Suppressor macrophage treated with lipopolysaccharide for 4 hours (primary cell): ENCODE results near the gene NEURL1.

Experiments
- DNase-seq: peaks from one replicate; pipeline ENCODE4 v3.0.0-alpha.2; 2020

The NEURL1 gene

DNA sequence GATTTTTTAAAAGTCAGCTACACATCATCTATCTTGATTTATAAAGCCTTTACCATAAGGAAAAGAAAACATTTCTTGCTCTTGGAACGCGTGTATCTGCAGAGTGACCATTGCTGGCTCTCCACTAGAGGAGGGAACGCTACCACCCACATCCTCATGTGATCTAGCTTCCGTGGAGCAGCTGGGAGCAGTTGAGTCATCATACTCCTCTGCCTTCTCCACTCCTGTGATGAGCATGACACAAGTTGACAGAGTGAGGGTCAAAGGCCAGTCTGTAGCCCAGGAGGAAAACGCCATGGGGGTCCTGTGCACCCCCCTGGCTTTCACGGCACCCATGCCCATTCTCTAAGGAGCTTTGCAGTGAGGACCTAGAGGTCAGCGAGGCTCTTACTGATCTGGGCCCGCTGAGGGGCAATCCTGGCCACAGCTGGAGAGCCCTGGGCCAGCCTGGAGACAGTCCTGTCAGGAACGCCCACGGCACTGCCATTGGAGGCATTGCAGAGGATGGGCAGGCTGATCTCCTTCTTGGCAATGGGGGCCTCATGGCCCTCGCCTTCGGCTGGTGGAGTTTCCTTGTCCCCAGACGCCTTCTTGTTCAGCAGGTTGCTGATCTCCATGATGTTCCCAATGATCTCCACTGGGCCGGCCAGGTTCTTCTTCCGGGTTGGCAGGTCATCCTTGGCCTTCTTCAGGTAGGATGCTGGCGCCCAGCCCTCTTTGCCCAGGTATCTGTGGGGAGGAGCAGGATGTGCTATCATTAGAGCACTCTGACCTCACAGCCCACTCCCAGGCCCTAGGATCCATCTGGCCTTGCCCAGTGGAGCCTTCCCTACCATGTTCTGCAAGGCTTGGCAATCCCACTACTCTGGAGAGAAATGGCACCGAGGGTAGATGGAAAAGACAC, 119.2 kb downstream of the NEURL1 start:
- DNase-seq = peak; percentile 87

DNA sequence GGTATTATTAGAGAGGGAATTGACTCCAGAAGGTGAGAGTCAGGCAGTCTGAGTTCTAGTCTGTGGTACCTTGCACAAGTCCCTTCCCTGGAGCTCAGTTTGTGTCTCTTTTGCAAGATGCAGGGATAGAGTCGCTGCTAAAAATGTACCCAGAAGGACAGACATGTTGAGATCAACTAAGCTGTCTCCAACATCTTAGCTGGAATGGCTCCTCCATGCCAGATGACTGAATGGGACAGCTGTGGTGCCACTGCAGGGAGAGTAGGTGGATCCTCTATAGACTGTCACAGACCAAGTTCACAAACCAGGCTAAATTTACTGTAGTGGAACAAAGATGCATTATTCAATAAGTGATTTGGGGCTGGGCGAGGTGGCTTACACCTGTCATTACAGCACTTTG, 120.1 kb downstream of the NEURL1 start:
- DNase-seq = no peak

DNA sequence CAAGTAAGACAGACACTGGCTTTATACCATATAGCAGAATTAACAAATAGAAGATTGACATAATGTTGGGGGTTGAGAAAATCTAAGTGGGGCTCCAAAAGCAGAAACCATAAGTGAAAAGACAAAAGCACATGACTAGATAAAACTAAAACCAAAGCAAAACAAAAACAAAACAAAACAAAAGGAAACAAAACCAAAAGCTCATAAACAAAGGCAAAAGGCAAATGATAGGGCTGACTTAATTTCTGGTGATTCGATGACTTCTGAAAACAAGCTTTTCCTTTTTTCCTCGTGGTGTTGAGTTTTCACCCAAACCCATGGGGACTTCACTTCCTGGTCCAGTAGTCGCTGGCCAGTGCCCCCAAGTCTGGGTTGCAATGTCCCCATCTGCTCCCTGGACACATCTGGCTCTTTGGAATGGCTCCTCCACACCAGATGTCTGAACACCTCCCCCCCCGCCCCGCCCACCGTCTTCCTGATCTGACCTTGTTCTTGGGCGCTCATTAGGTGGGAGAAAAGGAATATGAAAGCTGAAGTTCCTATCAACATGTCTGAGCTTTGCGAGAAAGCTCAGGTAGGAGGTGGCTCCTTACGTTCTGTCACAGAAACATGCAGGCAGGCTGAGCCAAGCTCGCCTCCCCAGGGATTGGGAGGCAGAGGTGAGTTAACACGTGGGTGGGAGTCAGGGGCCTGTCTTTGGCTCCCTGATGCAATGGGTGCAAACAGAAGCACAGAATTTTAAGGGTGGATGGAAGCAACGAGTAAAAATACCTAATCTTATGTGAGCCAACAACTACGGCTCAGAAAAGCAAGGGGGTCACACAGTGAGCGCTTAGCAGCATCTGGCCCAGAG, 121.0 kb downstream of the NEURL1 start:
- peak; percentile 65 for DNase-seq

DNA sequence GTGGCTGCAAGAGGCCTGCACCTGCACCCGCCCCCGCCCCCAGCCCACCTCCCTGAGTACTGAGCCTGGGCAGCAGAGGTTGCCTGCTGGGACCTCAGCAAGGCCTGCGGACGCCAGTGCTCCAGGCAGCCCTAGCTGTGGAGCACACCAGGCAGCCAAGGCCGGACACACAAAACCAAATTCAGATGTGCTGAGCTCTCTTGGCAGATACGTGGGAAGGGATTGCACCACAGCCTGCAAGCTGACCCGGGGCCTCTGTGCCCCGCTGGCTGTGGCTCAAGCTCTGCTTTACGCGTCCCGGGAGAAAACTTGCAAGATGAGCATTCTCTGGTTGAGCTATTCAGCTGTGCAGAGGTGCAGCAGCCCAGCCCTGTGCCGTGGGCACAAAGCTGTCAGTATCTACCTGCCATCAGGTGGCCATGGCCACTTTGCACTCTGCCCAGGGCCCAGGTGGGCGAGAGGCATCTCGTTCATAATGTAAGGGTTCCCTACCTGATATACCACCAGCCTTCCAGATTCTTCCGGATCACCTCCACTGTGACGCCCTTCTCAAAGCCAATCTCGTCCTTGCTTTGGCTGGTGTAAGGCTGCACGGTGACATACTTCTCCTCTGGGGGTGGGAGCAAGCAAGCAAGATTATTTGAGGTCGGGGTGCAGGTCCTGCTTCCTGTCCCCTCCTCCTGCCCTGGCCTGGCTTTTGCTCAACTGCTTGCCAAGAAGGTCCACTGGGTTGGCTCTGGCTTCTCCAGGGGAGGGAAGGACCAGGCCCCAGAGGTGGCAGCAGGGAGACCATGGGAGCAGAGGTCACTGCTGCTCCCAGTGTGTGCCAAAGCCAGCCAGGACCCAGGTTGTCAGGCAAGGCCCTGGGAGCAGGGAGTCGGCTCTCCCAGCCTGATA, 123.4 kb downstream of the NEURL1 start:
- DNase-seq = peak; percentile 49

DNA sequence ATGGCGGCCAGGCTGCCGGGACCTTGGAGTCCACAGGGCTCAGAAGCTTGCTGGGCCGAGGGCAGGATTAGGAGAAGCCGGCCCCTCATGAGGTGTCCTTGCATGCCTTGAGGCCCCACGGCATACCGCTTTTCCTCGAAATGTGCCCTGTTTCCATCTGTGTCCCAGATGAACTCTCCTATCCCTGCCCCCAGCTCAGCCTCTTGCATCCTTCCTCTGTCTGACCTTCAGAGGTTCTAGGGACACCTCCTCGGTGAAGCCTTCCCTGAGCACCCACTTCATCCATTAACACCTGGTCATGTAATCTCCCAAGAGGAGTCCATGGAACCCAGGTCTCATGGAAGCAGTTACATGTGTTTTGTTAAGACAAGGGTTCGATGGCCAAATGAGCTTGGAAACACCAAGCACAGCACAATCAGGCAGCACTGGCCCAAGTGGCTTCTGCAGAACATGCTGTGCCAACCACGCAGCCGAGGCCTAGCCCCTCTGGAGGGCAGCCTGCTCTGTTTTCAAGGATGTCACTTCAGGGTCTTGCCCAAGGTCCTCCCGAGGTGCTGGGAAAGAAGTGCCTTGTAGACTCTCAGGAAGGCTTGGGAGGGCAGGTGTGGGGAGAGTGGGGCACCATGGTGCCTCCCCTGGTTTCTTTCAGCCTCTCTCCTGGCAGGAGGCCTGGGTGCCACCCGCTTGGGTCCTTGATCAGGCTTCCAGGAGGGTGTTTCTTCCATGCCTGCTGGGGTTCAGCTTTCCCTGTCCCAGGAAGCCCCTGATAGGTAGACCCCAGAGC, 124.3 kb downstream of the NEURL1 start:
- no peak for DNase-seq

DNA sequence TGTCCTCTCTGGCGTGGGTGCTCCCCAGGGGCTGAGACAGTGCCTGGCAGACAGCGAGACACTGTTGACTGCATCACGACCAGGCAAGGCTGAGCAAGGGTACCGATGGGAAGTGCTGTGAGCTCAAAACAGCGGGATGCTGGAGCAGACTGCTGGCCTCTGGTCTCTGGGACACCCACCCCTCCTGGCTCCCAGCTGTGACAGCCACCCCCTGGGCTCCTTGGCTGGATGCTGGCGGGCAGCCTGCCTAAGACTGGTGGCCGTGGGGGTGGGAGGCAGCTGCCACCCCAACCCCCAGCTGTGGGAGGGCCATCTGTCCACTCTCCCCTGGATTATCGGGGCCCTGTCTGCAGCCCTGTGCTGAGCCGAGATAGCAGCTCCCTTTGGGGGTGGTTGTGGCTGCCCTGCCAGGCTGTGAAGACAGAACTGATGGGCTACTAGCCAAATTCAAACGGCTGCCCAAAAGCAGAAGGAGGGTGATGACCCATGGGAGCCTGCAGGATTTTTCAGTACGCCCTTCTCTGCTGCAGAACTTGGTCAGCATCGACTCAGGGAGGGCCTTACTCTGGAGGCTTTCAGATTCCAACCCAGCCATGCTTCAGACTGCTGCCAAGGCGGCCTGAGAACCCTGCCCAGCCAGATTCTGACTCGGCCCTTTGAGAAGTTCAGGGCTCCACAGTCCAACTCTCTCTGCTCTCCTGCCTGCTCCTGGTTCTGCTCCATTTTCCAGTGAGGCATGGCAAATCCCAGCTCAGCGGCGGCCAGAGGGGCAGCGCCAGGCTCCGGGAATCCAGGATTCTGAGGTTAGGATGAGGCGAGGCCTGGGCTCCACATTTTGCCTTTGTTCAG, 125.3 kb downstream of the NEURL1 start:
- peak; percentile 31 for DNase-seq

DNA sequence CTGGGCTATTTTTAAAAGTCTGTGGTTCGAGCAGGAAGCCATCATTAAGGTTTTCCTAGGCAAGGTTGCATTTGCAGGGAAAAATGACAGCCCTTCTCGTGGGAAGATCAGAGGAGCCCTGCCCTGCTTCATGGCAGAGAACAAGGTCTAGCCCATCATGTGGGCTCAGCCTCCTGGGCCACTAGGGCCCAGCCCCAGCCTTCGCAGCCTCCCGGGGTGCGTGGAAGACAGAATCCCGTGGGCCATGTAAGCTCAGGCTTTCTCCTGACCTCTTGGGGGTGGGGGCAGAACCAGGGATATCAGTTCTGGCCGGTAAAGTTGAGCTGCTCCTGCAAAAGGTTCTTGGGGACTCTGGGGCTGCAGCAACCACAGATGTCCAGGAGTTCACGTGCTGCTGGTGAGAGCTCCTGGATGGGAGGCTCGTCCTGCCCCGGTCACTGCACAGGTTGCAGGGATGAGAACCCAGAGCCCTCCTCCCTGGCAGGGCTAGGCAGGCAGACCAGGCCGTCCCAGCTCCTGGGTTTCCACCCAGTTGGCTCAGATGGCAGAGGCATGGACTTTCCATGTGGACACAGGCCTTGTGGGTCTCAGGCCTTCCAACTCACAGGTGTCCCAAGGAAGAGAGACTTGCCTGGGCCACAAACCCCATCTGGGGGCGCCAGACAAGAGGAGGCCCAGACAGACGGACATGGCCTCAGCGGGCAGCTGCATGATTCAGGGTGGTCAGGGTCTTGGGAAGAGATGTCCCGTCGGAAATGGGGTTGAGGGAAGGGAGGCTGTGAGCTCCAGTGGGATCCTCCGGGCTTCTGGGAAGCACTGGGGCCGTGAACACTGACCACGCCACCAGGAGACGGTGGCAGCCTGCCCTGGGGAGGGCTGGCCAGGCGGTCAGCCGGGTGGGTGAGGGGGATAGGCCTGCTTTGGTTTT, 126.2 kb downstream of the NEURL1 start:
- DNase-seq = no peak

DNA sequence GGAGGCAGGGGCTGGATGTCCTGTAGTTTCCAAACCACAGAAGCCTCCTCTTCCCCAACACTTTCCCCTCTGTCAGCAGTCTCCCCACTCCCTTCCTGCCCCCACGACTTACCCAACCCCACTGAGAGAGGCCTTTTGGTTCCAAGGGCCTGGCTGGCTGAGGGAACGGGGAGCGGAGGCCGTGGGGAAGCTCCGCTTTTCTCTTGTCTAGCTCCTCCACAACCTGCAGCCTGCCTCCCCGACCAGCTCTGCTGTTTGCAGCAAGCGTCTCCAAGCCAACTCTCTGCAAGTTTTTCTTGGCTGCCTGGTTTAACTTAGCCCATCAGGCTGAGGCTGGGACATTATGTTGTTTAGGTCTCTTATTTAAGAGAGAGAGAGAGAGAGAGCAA, 126.8 kb downstream of the NEURL1 start:
- DNase-seq = peak; percentile 16

DNA sequence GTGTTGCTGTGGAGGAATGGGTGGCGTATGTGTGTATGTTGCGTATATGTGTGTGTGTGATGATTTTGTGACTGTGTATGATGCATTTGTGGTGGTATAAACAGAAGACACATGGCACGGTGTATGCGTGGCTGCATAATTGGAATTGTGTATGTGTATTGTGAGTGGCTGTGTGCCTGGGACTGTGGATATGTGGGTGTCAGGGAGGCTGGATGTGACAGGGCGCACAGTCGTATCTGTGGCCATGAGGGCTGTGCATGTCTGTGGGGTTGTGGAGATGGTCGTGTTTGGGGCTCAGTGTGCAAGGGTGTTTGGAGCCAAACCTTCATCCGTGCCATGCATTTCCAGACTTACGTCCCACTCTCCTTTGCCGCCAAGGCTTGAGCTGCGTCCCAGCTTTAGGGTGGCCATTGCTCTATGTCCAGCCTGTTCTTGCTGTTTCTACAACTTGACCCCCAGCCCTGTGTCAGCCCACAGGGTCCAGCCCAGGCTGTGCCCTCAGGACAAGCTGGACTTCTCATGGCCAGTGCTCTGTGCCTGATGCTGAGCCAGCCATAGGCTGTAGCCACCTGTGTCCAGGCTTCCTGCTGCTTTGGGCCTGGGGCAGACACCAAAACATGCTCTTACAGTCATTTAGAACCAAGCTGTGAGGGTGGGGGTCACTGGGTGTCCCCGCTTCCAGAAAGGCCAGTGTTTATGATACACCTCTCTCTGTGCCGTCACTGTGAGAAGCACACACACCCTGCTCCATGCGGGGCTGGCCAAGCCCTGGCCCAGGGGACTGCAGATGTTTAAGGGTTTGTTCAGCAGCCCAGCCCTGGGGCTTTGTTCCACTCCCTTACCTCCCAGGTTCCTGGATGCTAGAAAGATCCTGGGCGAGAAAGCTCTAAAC, 127.6 kb downstream of the NEURL1 start:
- DNase-seq = no peak

DNA sequence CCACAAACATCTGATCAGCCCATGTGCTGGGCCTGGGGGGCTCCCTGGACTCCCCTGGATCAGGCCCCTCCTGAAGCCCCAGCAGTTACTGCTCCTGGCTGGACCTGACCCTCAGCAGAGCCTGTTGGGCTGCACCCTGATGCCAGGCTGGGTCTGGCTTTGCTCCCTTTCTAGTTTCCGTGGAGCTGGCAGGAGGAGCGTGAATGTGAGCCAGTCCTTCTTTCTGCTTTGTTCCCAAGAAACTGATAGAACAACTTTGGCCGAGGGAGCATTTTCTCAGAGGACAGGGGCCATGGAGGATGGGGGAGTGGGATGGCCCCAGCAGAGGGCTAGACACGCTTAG, 128.2 kb downstream of the NEURL1 start:
- no peak for DNase-seq

DNA sequence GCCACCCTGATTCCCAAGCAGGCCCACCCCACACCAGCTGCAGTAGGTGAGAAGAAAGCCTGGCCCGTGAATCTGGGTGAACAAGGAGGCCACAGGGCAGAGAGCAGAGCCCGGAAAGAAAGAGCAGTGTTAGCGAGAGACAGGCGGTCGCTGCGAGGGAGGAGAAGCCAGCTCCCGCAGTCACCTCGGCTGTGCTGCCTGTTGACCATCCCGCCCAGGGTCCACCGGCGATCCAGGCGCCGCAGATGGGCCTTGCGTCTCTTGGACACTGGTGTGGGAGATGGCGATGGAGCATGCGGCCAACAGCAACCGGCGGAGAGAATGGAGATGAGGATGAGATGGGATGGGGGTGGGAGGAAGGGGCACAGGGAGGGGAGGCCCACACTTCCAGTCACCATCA, 128.8 kb downstream of the NEURL1 start:
- DNase-seq = no peak

DNA sequence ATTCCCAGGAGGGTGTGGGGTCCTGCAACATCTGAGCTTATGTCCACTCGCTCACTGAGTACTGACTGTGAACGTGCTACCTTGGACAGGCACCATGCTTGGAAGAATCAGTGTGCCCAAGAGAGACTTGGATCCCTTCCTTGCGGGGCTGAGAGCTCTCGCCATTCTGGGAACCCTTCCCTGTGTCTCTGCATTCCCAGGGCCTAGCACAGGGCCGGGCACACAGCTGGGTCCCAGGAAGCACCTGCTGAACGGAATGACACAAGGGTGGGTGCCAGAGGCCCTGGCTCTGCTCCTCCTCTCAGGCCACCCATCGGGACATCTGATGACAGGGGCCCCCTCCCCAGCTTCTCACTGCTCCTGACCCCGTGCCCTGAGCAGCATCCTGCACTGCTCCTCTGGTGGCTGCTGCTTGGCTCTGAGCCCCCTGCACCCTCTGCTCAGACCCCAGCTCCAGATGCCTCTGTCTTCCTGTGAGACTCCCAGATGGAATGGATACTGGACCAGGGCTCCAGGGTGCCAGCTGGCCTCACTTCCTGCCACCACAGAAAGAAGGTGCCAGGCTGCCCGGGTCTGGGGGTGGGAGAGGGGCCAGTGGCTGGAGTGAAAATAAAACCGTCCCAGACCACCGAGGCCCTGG, 129.6 kb downstream of the NEURL1 start:
- DNase-seq = no peak

DNA sequence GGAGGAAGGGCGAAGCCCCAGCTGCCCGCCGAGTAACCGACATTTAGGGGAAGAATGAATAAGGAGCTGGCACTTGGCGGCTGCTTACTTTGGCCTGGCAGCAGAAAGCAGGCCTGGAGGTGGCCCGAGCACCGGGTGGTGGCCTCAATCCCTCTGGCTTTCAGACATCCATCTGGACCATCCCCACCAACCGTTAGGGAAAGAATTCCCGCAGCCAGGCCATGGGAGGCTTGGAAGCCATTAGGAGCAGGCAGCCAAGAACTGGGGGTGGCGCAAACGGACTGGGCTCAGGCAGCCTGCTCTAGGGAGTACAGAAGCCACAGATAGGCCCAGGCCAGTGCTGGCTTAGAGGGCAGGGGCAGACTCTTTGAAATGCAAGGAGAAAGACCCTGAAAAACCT, 132.7 kb downstream of the NEURL1 start:
- no peak for DNase-seq

DNA sequence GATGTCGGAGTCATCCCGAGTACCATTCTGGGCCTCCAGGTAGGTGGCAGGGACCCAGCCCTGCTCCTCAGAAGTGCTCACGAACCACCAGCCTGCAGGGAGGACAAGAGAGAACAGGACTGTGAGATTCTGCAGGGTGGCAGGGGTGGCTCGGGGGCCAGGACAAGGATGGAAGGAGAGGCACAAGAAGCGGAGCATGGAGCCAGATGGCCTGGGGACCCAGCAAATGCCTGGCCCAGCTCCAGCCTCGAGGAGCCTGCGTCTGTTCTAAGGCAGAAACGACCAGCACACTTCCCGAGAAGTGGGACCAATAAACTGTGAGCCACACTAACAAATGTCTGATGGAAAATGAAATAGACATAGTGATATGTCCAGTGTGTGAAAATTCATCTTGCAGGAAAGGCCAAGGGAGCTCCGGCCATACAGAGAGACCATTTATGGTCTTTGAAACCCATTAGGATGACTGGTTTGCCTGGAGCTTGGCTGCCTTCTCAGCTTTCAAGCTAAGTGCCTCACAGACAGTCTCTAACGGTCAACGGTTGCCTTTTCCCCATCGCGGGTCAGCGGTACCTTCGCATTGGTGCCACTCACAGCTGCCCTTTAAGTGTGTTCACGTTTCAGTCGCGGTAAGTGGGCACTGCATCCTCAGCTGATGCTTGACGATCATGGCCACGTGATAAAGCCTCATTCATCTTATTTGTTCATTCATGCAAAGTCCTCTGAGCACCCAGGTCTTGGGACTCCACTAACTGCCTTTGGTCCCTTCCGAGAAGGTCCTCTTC, 133.8 kb downstream of the NEURL1 start:
- no peak for DNase-seq

DNA sequence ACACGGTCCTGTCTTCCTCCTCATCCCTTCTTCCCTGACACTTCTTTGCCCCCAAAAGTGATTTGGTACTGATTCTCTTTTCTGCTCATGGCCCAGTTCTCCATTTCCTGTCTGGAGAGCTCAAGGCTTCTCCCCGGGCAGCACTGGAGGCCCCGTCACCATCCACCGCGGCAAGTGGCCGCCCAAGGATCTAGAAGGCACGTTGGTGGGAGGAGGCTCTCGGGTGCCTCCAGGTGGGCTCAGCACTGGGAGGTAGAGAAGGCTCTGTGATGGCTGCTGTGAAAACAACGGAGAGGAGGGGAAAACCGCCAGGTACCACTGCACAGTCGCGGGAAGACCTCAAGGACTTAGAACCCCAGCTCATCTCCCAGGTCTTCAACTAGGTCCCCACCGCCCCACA, 134.4 kb downstream of the NEURL1 start:
- DNase-seq = no peak

DNA sequence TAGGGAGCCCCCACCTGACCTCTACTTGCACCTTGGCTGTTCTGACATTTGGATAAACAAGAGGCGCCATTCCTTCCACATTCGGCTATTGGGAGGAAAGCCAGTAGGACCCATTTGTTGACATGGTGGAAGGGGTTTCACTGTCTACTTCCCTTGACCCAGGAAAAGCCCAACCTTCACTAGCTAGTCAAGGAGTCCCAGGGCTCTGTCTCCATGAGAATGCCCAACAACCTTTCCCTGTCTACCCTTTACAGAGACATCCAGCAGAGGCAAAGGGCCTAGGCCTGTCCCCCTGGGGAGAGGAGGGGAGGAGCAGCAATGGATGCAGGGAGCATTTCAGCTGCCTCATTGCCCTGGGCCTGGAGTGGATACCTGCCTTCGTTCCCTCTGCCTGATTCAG, 136.1 kb downstream of the NEURL1 start:
- no peak for DNase-seq

DNA sequence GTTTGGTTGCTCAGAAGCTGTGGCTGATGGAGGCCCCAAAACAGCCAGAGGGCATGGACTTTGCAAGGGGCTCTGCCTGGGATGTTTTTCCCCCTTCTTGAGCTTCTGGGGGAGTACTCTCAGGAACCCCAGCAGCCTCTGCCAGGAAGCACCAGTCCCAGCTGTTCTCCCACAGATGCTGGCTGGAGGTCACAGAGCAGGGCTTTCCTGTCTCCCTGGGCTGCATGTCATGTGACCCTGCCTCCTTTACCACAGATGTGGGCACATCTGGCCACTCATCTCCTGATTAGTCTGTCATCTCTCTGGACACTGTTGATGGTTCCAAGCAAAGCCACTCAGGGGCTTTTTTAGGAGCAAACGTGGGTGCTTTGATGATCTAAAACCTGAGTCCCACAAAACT, 136.7 kb downstream of the NEURL1 start:
- DNase-seq = no peak

DNA sequence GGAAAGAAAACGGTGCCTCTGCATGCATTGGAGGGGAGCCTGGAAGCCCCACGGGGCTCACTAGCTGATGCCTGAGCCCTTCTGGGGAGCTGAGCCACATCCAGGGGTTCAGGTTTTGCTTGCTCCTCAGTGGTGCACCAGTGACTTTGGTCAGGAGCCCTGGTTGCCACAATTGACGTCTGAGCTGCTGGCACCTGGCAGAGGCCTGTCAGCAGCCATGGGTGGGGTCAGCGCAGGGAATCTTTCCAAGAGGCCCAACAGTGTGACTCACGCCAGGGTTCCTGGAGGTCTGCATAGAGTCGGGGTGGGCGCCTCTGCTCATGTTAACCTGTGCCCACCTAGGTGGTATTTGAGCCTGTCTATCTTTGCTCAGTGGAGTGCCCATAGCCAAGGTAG, 138.7 kb downstream of the NEURL1 start:
- DNase-seq = no peak
